HG02623 (cell line): ENCODE results near the gene CACNA1D.
"Not testable (repeated sequence)": the region's sequence is repeated elsewhere in the genome, so short reads cannot be mapped to it uniquely, and the experiment has no call there.

ENCODE experiments used
- ATAC-seq: cut with Tn5 transposase; IDR thresholded peaks from one replicate; pipeline ENCODE4 v1.9.1; 2021; ENCODE audit warnings: moderate library complexity; ENCODE audit not compliant: unreplicated experiment

Gene CACNA1D

DNA sequence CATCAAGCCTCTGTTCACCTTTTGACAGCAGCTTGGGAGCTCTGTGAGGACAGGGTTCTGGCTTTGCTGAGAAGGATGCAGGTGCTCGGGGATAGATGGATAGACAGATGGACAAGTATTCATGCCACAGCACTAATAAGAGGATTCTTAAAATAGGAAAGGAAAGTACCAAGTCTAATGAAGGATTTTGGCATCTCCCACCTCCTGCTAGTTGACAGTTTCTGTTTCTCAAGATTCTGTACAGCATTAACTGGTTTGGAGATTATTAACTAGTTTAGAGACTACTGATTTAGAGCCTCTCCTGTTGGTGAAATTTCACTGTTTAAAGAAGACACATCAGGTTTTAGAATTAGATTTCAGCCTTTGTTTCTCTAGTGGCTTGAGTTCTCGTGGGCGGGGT is 152.3 kb downstream of the CACNA1D start:
- ATAC-seq = peak; percentile 53

DNA sequence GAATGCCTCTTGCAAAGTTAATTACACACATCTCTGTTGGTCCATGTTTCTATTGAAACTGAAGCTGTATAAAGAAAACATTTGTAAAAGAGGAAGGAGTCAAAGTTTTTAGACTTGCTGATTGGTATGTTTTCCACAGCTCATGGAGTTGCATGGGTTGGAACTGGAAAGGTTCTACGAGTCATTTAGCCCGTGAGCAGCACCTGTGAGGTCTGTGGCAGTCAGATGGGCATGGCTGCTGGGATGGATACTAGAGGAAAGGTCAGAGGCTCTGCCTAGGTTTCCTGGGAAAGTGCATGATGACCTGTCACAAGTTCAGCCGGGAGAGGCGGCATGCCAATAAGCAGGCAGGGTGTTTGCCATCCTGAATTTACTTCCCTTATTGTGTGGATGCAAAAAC is 155.4 kb downstream of the CACNA1D start:
- ATAC-seq = no peak

DNA sequence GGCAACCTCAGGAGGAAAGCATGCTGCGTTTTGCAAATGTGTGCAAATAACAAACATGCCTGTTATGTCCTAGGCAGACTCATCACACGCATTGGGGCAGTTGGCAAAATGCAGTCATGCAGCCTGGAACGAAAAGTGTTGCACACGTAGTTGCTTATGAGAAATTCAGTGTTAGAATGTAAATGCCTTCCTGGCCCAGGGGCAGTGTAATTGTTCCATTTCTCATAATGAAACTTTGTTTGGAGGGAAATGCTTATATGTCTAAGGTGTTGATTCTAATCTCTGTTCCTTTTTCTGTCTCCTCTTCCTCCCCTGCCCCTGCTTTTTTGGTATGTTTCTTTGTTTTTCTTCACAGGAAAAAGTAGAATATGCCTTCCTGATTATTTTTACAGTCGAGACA is 156.0 kb downstream of the CACNA1D start:
- ATAC-seq = peak; percentile 49

DNA sequence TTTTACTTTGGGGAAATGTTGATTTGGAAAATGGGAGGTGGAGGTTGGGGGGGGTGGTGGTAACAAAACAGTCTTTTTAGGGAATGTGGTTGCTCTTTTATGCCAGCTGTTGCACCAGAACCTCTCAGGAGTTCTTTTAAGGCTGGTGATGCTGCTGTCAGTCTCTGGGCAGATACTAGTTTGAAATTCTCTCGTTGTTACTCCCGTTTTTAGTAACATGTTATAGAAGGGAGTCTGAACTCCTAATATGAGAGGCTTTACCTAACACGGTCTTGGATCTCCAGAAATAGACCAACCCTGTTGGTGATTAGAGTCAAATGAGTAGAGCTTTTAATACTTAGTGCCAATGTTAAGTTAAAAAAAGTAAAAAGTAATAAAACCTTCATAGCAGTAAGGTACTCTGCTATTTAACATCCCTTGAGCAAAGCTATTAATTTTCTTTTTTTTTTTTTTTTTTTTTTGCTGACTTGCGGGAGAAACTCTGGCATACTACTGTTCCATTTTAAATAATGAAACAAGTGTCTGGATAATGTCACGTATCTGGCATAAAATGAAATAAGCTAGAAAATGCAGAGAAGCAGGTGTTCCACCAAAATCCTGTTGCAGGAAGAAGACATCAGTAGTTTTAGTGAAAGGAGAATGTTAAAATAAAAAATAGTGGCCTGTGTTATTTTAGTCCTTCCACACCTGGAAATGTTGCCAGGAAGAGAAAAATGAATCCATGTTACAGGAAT is 156.7 kb downstream of the CACNA1D start:
- no peak for ATAC-seq

DNA sequence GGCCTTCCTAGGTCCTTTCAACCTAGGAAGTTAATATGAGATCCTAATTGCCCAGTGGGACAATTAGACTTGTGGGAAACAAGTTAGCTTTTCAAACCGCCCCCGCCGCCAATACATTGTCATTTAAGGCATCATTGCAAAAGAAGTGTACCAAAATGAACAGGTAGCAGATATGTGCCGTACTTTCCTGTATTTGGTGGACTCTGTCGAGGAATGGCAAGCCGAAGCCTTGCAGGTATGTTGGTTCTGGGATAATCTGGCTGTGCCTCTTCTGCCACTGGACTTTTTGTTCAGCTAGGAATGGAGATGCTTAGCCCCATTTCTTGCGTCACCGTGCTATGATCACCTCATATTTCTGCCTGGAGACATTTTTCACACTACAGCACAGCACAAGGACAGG is 157.5 kb downstream of the CACNA1D start:
- no peak for ATAC-seq

DNA sequence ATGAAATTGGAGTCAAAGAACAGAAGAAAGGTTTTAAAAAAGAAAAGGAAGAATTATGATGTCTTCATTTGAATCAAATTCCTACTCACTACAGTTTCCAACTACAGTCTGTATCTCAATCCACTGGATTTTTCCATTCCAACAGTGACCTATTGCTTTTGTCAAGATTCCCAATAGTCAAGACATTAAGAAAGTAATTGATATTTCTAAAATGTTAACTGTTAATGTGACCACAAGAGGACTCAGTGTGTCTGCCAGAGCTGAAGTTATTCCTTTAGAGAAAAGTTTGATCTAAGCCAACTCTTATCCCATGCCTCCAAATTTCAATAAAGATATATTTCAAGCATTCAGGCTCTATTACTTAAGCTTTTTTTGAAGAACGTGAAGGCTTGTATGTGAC is 163.2 kb downstream of the CACNA1D start:
- ATAC-seq = no peak

DNA sequence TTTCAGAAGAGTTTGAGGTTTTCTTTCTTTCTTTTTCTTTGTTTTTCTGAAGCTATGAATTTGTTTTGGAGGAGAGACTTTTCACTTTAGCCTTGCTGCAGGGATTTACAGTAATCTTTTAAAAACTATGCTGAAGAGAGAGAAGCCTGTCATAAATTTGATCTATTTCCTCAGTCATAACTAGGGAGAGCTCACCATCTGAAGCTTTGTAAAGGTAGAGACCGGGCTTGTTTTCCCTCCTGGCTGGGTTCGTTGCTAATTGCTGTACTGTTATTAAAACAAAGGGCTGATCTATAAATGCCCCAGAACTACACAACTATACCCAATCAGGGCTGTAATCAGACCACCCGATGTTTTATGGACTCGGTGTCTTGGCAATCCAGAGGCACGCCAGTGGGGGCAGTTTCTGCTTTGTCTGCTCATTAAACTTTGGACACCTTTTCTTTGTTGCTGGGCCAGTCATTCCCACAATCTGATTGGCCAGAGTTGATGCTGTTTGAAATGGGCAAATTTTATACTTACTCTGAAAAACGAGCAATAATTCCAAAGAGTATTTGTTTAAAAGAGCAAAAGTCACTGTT is 164.3 kb downstream of the CACNA1D start:
- no peak for ATAC-seq

DNA sequence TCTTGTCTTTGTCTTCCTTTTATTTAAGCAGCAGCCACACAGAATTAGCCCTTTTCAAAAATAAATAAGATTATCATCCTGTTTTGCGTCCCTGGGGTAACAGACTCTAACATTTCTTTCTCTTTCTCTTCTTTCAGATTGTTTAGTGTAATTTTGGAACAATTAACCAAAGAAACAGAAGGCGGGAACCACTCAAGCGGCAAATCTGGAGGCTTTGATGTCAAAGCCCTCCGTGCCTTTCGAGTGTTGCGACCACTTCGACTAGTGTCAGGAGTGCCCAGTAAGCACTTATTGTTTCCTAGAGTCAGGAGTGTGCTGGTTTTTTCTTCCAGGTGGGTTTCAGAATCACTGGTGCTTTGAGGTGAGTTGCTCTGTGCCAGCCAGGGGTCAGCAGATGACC is 165.6 kb downstream of the CACNA1D start:
- ATAC-seq = no peak

DNA sequence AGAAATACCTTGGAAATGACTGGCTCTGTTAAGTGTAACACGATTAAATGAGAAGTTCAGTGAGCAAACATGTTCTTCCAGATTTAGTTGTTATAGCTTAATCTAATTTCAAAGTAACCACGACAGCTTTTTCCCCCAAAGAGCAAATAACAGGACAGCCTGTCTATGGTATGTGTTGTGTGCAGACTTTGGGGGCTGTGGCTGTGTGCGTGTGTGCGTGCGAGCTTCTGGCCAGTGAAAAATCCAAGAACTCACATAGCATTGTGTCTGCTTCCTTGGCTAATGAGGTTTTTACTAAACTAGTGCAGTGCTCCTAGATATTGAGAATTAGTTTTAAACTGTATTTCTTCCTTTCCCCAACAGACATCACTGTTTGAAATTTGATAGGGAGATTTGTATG is 167.1 kb downstream of the CACNA1D start:
- no peak for ATAC-seq

DNA sequence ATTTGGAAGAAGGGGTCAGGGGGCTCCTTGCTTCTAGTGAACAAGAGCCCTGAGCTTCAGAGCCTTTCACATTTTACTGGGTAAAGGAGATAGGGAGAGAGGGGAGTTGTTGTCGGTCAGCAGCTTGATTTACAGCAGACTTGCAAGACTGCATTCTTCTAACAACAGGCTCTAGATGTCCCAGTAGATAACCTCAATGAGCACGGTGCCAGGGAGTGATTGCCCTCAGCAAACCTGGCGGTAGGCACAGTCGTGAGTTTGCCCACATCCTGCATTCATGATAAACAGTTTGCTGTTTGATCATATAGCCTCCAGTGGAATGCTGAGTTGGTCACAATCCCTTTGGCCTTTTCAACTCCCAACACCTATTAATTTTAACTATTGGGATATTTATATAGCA is 170.4 kb downstream of the CACNA1D start:
- not testable (repeated sequence) for ATAC-seq

DNA sequence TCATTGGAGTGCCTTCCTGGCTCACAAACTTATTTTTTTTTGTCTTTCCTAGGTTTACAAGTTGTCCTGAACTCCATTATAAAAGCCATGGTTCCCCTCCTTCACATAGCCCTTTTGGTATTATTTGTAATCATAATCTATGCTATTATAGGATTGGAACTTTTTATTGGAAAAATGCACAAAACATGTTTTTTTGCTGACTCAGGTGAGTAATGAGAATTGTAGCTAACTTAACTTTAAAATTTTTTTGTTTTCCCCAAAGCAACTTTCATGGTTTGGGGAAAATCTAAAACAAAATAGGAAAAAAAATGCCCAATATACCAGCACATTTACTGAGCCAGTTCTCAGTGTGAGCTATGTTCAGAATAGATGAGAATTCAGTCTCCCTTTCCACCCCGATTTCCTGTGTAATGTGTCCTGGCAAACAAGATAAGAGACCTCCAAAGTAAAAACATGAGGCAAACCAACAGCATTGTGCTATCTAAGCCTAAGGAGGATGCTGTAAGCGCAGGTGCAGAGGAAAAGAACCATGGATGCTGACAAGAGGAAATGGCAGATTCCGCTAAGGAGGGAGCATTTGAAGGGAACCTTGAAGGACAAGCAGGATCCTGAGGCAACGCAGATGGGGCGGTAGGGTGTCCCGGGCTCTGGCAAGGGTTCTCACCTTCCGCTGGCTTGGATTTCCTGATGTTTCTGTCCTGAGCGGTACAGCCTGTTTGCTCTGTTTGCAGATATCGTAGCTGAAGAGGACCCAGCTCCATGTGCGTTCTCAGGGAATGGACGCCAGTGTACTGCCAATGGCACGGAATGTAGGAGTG is 171.4 kb downstream of the CACNA1D start:
- ATAC-seq = no peak

DNA sequence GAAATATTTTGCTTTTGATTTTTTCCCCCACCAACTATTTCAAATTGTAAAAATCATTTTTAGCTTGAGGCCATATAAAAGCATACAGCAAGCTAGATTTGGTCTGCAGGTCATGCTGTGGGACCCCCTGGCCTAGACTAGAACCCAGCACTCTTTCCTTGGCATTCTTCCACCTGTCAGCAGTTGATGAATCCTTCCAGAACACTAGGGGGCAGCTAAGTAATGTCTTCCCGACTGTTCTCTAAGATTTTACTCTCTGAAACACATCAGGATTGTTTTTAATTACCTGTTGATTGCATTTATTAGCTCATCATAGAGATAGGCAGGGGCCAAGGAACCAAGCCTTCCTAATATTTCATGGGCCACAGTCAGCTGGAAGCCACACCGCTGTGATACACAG is 174.5 kb downstream of the CACNA1D start:
- no peak for ATAC-seq

DNA sequence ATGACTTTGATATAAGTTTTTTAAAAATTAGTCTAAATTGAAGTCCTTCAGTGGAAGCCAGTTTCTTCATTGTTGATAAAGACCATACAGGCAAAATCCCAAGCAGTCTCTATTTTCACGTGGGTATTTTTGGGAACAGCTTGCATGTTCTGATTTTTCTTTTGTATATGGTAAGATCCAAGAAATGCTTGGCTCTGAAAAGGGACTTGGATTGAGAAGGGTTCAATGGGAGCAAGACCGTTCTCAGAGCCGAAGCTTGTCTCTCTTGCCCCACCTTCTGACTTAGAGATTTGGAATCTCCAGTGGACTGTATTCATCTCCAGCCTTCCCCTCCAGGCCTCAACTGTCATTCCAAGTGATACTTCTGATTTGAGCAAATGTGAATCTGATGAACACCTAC is 176.3 kb downstream of the CACNA1D start:
- no peak for ATAC-seq

DNA sequence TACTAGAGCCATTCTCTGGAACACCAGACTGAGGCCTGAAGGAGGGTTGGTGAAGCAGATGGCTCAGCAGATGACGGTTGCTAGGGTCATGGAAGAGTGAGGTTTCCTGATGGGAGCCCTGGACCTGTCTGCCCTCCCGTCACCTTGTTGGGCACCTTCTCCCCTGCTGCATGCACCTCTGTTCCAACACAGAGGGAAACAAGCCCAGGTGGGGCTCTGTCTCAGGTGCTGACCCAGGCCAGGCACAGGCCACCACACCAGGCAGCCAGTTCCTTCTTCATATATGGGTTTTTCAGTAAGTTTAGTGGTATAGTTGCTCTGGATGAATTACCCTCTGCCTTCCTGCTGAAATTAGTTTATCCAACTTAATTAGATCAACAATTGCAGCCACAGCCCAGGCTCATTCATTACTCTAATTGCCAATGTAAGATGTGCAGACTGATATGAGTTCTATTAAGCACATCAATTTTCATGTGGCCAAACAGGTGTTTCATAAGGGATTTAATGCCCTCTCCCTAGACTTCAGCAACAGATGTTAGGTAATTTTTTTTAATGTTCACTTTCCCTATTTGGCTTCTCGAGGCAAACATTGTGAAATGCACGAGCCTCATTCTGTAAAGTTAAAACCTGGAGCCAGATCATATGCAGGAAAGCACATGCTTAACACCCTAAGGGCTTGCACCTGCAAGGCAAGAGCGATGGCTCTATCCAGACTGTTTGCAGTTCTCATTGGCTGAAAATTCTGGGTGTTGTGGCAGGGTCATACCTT is 177.0 kb downstream of the CACNA1D start:
- ATAC-seq = no peak

DNA sequence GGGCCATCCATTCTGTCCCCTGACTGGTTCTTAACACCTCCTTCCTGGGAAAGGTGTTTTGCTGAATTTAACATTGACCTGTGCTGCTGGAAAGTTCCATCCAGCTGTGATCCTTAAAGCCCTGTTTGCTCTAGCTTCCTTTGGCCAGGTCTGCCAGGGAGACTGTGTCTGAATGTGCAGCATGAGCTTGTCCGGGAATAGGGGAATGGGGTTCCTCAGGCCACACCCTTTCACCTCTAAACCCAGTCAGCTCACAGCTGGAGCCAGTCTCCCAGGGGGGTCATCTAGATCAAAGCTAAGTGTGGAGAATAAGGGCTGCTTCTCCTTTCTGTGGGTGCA is 177.5 kb downstream of the CACNA1D start:
- no peak for ATAC-seq

DNA sequence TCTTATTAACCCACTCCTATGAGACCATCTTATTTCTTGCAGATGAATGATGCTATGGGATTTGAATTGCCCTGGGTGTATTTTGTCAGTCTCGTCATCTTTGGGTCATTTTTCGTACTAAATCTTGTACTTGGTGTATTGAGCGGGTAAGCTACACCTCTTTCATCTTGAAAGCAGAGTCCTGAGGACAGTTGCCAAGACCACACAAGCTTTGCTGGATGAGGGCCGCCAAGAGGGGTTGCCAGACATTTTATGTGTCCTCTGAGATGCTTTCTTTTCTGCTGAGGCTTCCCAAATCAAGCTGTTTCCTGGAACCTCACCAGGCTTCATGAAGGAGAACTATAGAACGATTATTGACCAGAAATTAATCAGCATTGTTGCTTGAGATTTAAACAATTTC is 178.6 kb downstream of the CACNA1D start:
- no peak for ATAC-seq

DNA sequence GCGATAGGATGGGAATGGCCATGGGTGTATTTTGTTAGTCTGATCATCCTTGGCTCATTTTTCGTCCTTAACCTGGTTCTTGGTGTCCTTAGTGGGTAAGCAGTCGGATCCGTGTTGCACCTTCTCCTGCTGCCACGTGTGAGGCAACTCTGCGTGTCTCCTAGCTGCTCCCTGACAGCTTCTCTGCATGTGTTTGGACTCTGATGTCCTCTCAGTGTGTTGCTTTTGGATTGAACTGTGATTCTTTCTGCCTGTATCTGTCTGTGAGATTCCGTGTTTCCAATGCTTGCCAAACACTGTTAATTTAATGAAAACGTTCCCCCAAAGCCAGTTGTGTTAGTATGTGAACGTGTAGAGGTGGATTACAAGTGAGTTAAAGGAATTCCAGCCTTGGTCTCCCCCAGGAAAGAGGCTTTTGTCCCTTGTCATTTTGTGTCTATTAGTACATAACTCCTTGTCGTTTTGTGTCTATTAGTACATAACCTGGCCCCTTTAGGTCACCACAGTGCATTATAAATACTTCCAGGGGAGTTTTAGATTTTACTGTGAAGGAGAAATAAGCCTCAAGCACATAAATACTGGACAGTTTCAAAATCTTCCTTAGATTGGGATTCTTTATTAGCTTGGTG is 179.4 kb downstream of the CACNA1D start:
- no peak for ATAC-seq

DNA sequence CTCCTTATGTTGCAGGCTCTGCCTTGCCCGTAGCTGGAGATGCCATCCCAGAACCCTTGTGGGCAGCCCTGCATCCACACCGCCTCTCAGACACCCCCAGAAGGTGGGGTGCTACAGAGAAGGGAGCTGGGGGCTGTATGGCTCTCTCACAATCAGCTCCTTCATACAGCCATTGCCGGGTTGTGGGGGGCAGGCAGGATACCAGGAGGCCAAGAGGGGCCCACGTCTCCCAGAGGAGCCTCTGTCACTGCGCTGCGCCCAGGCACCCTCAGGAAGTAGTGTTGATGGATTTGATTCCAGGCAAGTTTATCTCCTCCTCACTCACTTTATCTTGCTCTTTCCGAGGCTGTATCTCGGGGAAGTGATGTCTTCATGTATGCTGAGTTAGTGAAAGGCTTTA is 180.2 kb downstream of the CACNA1D start:
- no peak for ATAC-seq

DNA sequence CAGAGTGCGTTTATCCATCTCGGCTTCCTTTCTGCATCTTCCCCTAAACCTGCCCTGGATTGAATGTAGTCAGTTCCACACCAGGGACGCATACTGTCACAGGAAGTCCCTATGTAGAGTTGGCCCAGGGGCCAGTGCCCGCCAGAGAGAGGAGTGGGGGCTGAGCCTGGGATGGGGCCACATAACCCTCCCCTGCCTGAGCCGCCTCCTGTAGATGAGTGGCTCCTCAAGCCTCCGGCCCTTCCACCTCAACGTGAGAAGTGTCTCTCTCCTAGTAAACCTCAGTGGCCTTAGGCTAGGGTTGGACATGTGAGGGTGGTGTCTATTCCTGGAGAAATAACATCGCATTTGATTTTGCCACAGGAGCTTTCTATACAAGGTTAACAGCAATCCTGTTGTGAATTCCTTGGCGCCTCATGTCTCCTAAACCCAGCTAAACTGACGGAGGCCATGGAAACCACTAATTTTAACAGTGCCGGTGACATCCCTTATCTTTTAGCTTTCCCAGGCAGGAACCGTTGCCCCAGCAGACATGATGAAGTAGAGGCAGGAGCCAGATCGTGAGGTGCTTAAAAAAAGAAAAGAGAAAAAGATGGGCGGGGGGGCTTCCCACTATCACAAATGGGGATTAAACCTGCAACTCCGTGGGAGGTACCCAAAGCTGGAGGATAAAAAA is 180.7 kb downstream of the CACNA1D start:
- ATAC-seq = no peak

DNA sequence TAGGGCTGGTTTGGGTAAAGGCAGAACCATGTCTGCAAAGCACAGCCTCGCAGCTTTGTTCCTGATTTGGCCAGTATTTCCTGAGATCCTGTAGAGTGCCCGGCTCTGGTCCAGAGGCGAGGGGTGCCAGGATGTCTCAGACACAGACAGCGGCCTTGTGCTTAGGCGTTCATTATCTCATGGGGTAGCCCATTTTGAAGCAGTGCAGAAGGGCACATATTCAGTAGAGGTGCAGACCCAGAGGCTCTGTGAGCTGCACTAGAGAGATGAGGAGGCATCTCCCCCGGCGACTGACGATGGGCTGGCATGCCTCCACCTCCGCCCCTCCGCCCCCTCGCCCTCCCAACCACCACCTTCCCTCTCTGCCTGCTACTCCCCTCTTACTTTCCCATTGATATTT is 181.5 kb downstream of the CACNA1D start:
- ATAC-seq = no peak

DNA sequence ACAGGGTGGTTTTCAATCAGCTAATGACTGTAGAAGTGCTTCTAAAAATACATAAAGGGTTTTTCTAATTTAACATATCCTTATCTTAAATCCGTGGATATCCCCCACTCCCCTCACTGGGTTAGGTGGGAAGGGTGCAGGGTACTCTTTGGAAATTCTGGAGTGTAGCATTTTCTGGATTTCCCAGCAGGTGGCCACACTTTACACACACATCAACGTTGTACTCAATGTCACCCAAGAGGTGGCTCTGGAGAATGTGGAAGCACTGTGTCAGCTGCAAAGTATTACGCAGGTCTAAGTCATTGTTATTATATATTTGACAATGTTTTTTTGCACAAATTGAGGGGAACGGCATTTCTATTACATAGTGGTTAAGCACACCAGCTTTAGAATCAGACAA is 183.0 kb downstream of the CACNA1D start:
- no peak for ATAC-seq
